ENCODE measurements around the gene GNG13. TPM values are rescaled to one million over a fixed set of nuclear protein-coding genes. Genes with fewer than 3 reads are reported as not detected.
"Not testable (repeated sequence)": the region's sequence is repeated elsewhere in the genome, so short reads cannot be mapped to it uniquely, and the experiment has no call there.

The GNG13 gene
- total RNA-seq, 6 experiments from 2014 or later = not detected

GRCh38 chr16:777826-778225, 22.7 kb downstream of the GNG13 start:
- Histone ChIP-seq H3K36me3 (no peaks in the 10 kb centered on the region), H3K9me3 (no peaks in the 10 kb centered on the region), H3K4me1 (no peaks in the 10 kb centered on the region), H3K27ac (no peak overlapping the region), H3K27me3 (no peaks in the 10 kb centered on the region), H3K4me3 (no peak overlapping the region)
- TF ChIP-seq POLR2A (IDR thresholded peaks at IDR 0.05) = no peak
- TF ChIP-seq, protein P1, sequence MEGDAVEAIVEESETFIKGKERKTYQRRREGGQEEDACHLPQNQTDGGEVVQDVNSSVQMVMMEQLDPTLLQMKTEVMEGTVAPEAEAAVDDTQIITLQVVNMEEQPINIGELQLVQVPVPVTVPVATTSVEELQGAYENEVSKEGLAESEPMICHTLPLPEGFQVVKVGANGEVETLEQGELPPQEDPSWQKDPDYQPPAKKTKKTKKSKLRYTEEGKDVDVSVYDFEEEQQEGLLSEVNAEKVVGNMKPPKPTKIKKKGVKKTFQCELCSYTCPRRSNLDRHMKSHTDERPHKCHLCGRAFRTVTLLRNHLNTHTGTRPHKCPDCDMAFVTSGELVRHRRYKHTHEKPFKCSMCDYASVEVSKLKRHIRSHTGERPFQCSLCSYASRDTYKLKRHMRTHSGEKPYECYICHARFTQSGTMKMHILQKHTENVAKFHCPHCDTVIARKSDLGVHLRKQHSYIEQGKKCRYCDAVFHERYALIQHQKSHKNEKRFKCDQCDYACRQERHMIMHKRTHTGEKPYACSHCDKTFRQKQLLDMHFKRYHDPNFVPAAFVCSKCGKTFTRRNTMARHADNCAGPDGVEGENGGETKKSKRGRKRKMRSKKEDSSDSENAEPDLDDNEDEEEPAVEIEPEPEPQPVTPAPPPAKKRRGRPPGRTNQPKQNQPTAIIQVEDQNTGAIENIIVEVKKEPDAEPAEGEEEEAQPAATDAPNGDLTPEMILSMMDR (IDR thresholded peaks at IDR 0.05) = no peak
- intact Hi-C loops (cut with DNase I) = no loop called here
- 21% methylated on average over 12 of the region's 16 CpGs for whole genome bisulfite sequencing (ENCODE audit: insufficient coverage, low coverage, low lambda C conversion rate, missing lambda C conversion rate)
- DNase-seq (no peak), ATAC-seq (no peak)

DNA sequence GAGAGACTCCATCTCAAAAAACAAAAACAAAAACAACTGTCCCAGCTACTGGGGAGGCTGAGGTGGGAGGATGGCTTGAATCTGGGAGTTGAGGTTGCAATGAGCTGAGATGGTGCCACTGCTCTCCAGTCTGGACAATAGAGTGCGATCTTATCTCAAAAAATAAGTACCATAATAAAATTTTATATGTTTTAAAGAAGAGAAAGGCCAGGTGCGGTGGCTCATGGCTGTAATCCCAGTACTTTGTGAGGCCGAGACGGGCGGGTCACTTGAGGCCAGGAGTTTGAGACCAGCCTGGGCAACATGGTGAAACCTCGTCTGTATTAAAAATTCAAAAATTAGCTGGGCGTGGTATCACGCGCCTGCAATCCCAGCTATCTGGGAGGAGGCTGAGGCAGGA, 23.7 kb downstream of the GNG13 start:
- no peak for ATAC-seq
- TF ChIP-seq POLR2A (IDR thresholded peaks at IDR 0.05) = no peak
- TF ChIP-seq, protein P1 (IDR thresholded peaks at IDR 0.05) = no peak
- 81% methylated on average over 9 of the region's 9 CpGs for WGBS (ENCODE audit: insufficient coverage, low coverage, low lambda C conversion rate, missing lambda C conversion rate)
- intact Hi-C loops (cut with DNase I) = no loop called here
- no peaks in the 10 kb centered on the region for H3K36me3 ChIP-seq
- H3K4me3 ChIP-seq = no peak overlapping the region
- no peak overlapping the region for H3K27ac ChIP-seq
- DNase-seq = no peak
- no peaks in the 10 kb centered on the region for H3K9me3 ChIP-seq
- H3K4me1 ChIP-seq = no peaks in the 10 kb centered on the region
- no peaks in the 10 kb centered on the region for H3K27me3 ChIP-seq

- WGBS (ENCODE audit: insufficient coverage, low coverage, low lambda C conversion rate, missing lambda C conversion rate) = 82% methylated on average over 2 of the region's 10 CpGs
- H3K36me3 ChIP-seq; H3K4me1 ChIP-seq; ATAC-seq; H3K27me3 ChIP-seq; H3K9me3 ChIP-seq; intact Hi-C loops (cut with DNase I); DNase-seq; H3K27ac ChIP-seq; H3K4me3 ChIP-seq: not testable (repeated sequence)
These were observed 24.2 kb downstream of the GNG13 start for GRCh38 chr16:776298-776697.

- DNase-seq = no peak
- TF ChIP-seq, protein P1 (IDR thresholded peaks at IDR 0.05) = no peak
- no peak for TF ChIP-seq POLR2A (IDR thresholded peaks at IDR 0.05)
- no peaks in the 10 kb centered on the region for H3K27me3 ChIP-seq
- H3K4me1 ChIP-seq = no peaks in the 10 kb centered on the region
- 77% methylated on average over 3 of the region's 36 CpGs for WGBS (ENCODE audit: insufficient coverage, low coverage, low lambda C conversion rate, missing lambda C conversion rate)
- H3K27ac ChIP-seq = no peak overlapping the region
- no peaks in the 10 kb centered on the region for H3K36me3 ChIP-seq
- no peak for ATAC-seq
- H3K4me3 ChIP-seq = no peak overlapping the region
- no peaks in the 10 kb centered on the region for H3K9me3 ChIP-seq
- intact Hi-C loops (cut with DNase I) = no loop called here
These were observed 25.2 kb downstream of the GNG13 start for GRCh38 chr16:775236-775796.

DNA sequence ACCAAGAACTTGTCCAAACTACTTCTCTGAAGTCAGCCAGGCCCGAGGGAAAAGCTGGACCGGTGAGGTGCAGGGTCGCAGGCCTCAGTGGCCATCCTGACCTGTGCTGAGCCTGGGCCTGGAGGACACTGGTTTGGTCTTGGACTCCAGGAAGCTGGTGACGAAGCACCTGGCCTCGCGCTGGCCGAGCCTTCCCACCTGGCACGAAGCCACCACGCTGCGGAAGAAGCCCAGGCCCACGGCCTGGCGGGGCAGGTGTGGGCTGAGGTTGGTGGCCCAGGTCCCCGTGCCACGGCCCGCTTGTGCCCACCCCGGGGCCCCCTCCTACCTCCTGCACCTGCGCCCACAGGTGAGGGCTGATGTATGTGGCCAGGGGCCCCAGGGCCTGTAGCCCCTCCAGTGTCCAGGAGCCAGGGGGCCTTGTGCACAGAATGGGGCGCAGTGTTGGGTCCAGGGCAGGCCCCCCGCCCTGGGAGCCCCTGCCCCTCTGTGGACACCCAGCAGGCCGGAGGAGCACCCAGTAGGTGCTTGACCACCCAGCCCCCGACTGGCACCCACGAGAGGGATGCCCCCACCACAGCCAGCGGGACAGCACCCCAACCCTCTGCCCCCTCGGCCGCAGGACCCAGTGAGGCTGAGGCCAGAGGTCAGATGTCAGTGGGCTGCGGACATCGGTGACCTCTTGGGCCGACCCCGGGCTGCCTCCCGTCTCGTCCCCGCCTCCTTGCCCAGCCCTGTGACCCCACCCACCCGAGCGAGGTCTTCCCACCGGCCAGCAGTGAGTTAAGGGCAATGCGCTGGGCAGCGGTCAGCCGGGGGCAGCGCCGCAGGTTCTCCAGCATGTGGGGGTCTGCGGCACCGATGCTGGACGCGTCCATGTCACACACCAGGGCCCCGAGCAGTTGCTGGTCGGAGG, 26.2 kb downstream of the GNG13 start:
- no peak for ATAC-seq
- whole genome bisulfite sequencing (ENCODE audit: insufficient coverage, low coverage, low lambda C conversion rate, missing lambda C conversion rate) = 47% methylated on average over 7 of the region's 46 CpGs
- Histone ChIP-seq H3K36me3 (no peaks in the 10 kb centered on the region), H3K4me3 (no peak overlapping the region), H3K27me3 (no peaks in the 10 kb centered on the region), H3K27ac (no peak overlapping the region), H3K9me3 (no peaks in the 10 kb centered on the region), H3K4me1 (no peaks in the 10 kb centered on the region)
- DNase-seq = no peak
- intact Hi-C loops (cut with DNase I) = no loop called here
- TF ChIP-seq POLR2A (IDR thresholded peaks at IDR 0.05) = no peak
- TF ChIP-seq, protein P1 (IDR thresholded peaks at IDR 0.05) = no peak

Data from right lobe of liver (tissue), 6 donors.